Trophoblast cell (in vitro differentiated cells and primary cell): ENCODE measurements around the gene SERHL2.

Source experiments
- DNase-seq, 2 donors: peaks; one replicate each; pipeline ENCODE4 v3.0.0-alpha.2; 2016
- H2AFZ ChIP-seq: 2 replicates; pipeline ENCODE4 v1.6.1; 2013; ENCODE audit warnings: low read length, moderate library complexity, mild to moderate bottlenecking; ENCODE audit not compliant: insufficient read depth, poor library complexity
- H2AK5ac ChIP-seq: 2 replicates; pipeline ENCODE4 v1.6.1; 2013; ENCODE audit warnings: mild to moderate bottlenecking, low read length
- H2BK120ac ChIP-seq: 2 replicates; pipeline ENCODE4 v1.6.1; 2013; ENCODE audit warnings: low read length, mild to moderate bottlenecking, moderate library complexity; ENCODE audit not compliant: insufficient read depth, poor library complexity
- H2BK12ac ChIP-seq: 2 replicates; pipeline ENCODE4 v1.6.1; 2013; ENCODE audit warnings: mild to moderate bottlenecking, low read length, moderate library complexity
- H2BK5ac ChIP-seq: 2 replicates; pipeline ENCODE4 v1.6.1; 2013; ENCODE audit warnings: low read length, low read depth, moderate library complexity, mild to moderate bottlenecking; ENCODE audit not compliant: poor library complexity
- H3K14ac ChIP-seq: 2 replicates; pipeline ENCODE4 v1.6.1; 2013; ENCODE audit warnings: mild to moderate bottlenecking, low read length
- H3K18ac ChIP-seq: 2 replicates; pipeline ENCODE4 v1.6.1; 2013; ENCODE audit warnings: mild to moderate bottlenecking, low read length
- H3K23ac ChIP-seq: 2 replicates; pipeline ENCODE4 v1.6.1; 2013; ENCODE audit warnings: low read length
- H3K27ac ChIP-seq: 2 replicates; pipeline ENCODE4 v1.5.1; 2013; ENCODE audit warnings: low read depth, mild to moderate bottlenecking, inconsistent platforms, low read length, moderate library complexity
- H3K27me3 ChIP-seq: 2 replicates; pipeline ENCODE4 v1.6.1; 2013; ENCODE audit warnings: inconsistent platforms, mild to moderate bottlenecking, low read length, moderate library complexity; ENCODE audit not compliant: insufficient read depth
- H3K36me3 ChIP-seq, 2 experiments: 1 replicate in 1 of 2; 2 replicates in 1 of 2; pipeline ENCODE4 v1.6.1; 2013; ENCODE audit warnings: low read length in 2 of 2, mild to moderate bottlenecking in 2 of 2, moderate library complexity in 1 of 2; ENCODE audit not compliant: insufficient read depth in 2 of 2, control insufficient read depth in 1 of 2
- H3K4ac ChIP-seq: 2 replicates; pipeline ENCODE4 v1.6.1; 2013; ENCODE audit warnings: low read depth, mild to moderate bottlenecking, low read length, moderate library complexity
- H3K4me1 ChIP-seq, 2 experiments: 1 replicate in 1 of 2; 2 replicates in 1 of 2; pipeline ENCODE4 v1.6.1; 2013; ENCODE audit warnings: low read length in 2 of 2, mild to moderate bottlenecking in 2 of 2, moderate library complexity in 1 of 2; ENCODE audit not compliant: insufficient read depth in 2 of 2, control insufficient read depth in 1 of 2
- H3K4me2 ChIP-seq: 2 replicates; pipeline ENCODE4 v1.6.1; 2013; ENCODE audit warnings: inconsistent platforms, mild to moderate bottlenecking, low read length, moderate library complexity
- H3K4me3 ChIP-seq: 2 replicates; pipeline ENCODE4 v1.5.1; 2013; ENCODE audit warnings: mild to moderate bottlenecking, low read depth, low read length, inconsistent platforms
- H3K79me1 ChIP-seq: one replicate; pipeline ENCODE4 v1.6.1; 2013; ENCODE audit warnings: low read length
- H3K79me2 ChIP-seq: 2 replicates; pipeline ENCODE4 v1.6.1; 2013; ENCODE audit warnings: low read length, mild to moderate bottlenecking; ENCODE audit not compliant: control insufficient read depth, insufficient read depth, poor library complexity
- H3K9ac ChIP-seq: 2 replicates; pipeline ENCODE4 v1.6.1; 2013; ENCODE audit warnings: mild to moderate bottlenecking, low read length
- H3K9me3 ChIP-seq: 2 replicates; pipeline ENCODE4 v1.6.1; 2013; ENCODE audit warnings: low read depth, mild to moderate bottlenecking, control low read depth, inconsistent platforms, low read length; ENCODE audit not compliant: insufficient read depth
- H4K12ac ChIP-seq: 2 replicates; pipeline ENCODE4 v1.6.1; 2013; ENCODE audit warnings: low read depth, mild to moderate bottlenecking, low read length, moderate library complexity
- H4K8ac ChIP-seq: 2 replicates; pipeline ENCODE4 v1.6.1; 2013; ENCODE audit warnings: low read depth, mild to moderate bottlenecking, low read length, moderate library complexity
- H4K91ac ChIP-seq: one replicate; pipeline ENCODE4 v1.6.1; 2013; ENCODE audit warnings: low read depth, mild to moderate bottlenecking, low read length, moderate library complexity
- WGBS: extraction: QIAGEN DNeasy Blood & Tissue Kit; methylation state at CpG from one replicate; pipeline ENCODE4 v1.1.7; 2013; ENCODE audit warnings: missing lambda C conversion rate; ENCODE audit not compliant: insufficient read length, insufficient coverage; ENCODE audit errors: extremely low coverage; 5-methylcytosine and 5-hydroxymethylcytosine counted together

The SERHL2 gene

GRCh38 chr22:42596863-42597530, 43.2 kb downstream of the SERHL2 start:
- Histone ChIP-seq H2BK120ac (no peak overlapping the region), H2AFZ (no peak overlapping the region), H3K36me3 (peaks cover 54 to 64% of the 10 kb centered on the region in 2 experiments), H3K23ac (no peak overlapping the region), H4K8ac (no peak overlapping the region), H3K4ac (no peak overlapping the region), H4K91ac (no peak overlapping the region), H3K79me1 (peaks cover 12% of the 10 kb centered on the region), H2BK5ac (no peak overlapping the region), H3K4me2 (no peak overlapping the region), H3K4me1 (peaks cover 14 to 27% of the 10 kb centered on the region in 2 experiments), H3K27me3 (no peaks in the 10 kb centered on the region), H3K18ac (no peak overlapping the region), H3K9ac (no peak overlapping the region), H4K12ac (no peak overlapping the region), H3K14ac (no peak overlapping the region), H2AK5ac (no peak overlapping the region), H2BK12ac (no peak overlapping the region), H3K4me3 (no peak overlapping the region), H3K9me3 (peaks cover 3% of the 10 kb centered on the region), H3K79me2 (peaks cover 3% of the 10 kb centered on the region), H3K27ac (peak overlapping the region; percentile 59)
- no CpG with 5 or more reads among the region's 11 CpGs for WGBS
- no peak for DNase-seq

GRCh38 chr22:42601879-42602465, 48.2 kb downstream of the SERHL2 start:
- no peak overlapping the region for H3K4me2 ChIP-seq
- peaks cover 9% of the 10 kb centered on the region for H3K79me2 ChIP-seq
- no peak overlapping the region for H3K27ac ChIP-seq
- H3K79me1 ChIP-seq = no peaks in the 10 kb centered on the region
- no peak overlapping the region for H2AFZ ChIP-seq
- H3K14ac ChIP-seq = no peak overlapping the region
- H2AK5ac ChIP-seq = no peak overlapping the region
- H3K4me3 ChIP-seq = no peak overlapping the region
- DNase-seq = no peak
- no peak overlapping the region for H2BK5ac ChIP-seq
- H3K36me3 ChIP-seq = peaks cover 39 to 53% of the 10 kb centered on the region in 2 experiments
- peak overlapping the region; percentile 9 for H3K4ac ChIP-seq
- H3K27me3 ChIP-seq = no peaks in the 10 kb centered on the region
- no CpG with 5 or more reads among the region's 6 CpGs for WGBS
- H3K23ac ChIP-seq = no peak overlapping the region
- H4K12ac ChIP-seq = no peak overlapping the region
- H4K8ac ChIP-seq = no peak overlapping the region
- H3K18ac ChIP-seq = no peak overlapping the region
- H3K4me1 ChIP-seq = peaks cover 4 to 18% of the 10 kb centered on the region in 2 experiments
- H3K9ac ChIP-seq = no peak overlapping the region
- no peak overlapping the region for H2BK12ac ChIP-seq
- no peak overlapping the region for H2BK120ac ChIP-seq
- no peak overlapping the region for H4K91ac ChIP-seq
- peaks cover 3% of the 10 kb centered on the region for H3K9me3 ChIP-seq

GRCh38 chr22:42602470-42602869, 48.7 kb downstream of the SERHL2 start:
- no peak overlapping the region for H2AK5ac ChIP-seq
- no peak overlapping the region for H3K4me3 ChIP-seq
- no CpG with 5 or more reads among the region's 2 CpGs for WGBS
- H3K9me3 ChIP-seq = peaks cover 3% of the 10 kb centered on the region
- H3K4me1 ChIP-seq = peaks cover 4 to 14% of the 10 kb centered on the region in 2 experiments
- no peak overlapping the region for H3K14ac ChIP-seq
- H3K79me1 ChIP-seq = no peaks in the 10 kb centered on the region
- H3K79me2 ChIP-seq = peaks cover 9% of the 10 kb centered on the region
- H3K4ac ChIP-seq = no peak overlapping the region
- H3K4me2 ChIP-seq = no peak overlapping the region
- no peak overlapping the region for H2BK120ac ChIP-seq
- H3K9ac ChIP-seq = no peak overlapping the region
- H4K12ac ChIP-seq = no peak overlapping the region
- H3K27me3 ChIP-seq = no peaks in the 10 kb centered on the region
- no peak overlapping the region for H2AFZ ChIP-seq
- H3K23ac ChIP-seq = no peak overlapping the region
- H3K27ac ChIP-seq = no peak overlapping the region
- no peak overlapping the region for H4K8ac ChIP-seq
- no peak overlapping the region for H3K18ac ChIP-seq
- no peak overlapping the region for H2BK5ac ChIP-seq
- H4K91ac ChIP-seq = no peak overlapping the region
- H2BK12ac ChIP-seq = no peak overlapping the region
- no peak for DNase-seq
- peaks cover 38 to 50% of the 10 kb centered on the region in 2 experiments for H3K36me3 ChIP-seq

GRCh38 chr22:42603427-42603826, 49.7 kb downstream of the SERHL2 start:
- no CpG with 5 or more reads among the region's 2 CpGs for WGBS
- no peak overlapping the region for H3K23ac ChIP-seq

More at GRCh38 chr22:42603427-42603826, 49.7 kb downstream of the SERHL2 start:
- Histone ChIP-seq H2BK5ac (no peak overlapping the region), H3K4me3 (no peak overlapping the region), H4K8ac (no peak overlapping the region), H2BK120ac (no peak overlapping the region), H4K12ac (no peak overlapping the region), H3K27me3 (no peaks in the 10 kb centered on the region), H2AK5ac (no peak overlapping the region), H3K9me3 (peaks cover 3% of the 10 kb centered on the region), H3K14ac (no peak overlapping the region), H3K27ac (no peak overlapping the region), H3K4me2 (no peak overlapping the region), H2BK12ac (no peak overlapping the region), H3K36me3 (peaks cover 36 to 51% of the 10 kb centered on the region in 2 experiments), H3K4ac (peak overlapping the region; percentile 14), H2AFZ (no peak overlapping the region), H3K18ac (no peak overlapping the region), H3K4me1 (peaks cover 5 to 15% of the 10 kb centered on the region in 2 experiments), H3K79me1 (no peaks in the 10 kb centered on the region), H3K9ac (no peak overlapping the region), H3K79me2 (peaks cover 11% of the 10 kb centered on the region), H4K91ac (no peak overlapping the region)
- no peak for DNase-seq
